ENCODE measurements around the gene SPTA1. TPM values are rescaled to one million over a fixed set of nuclear protein-coding genes. Genes with fewer than 3 reads are reported as not detected.

The SPTA1 gene
- total and polyA plus RNA-seq, 2 of the 4 experiments (the other 2 are of a cell fraction): not detected

- DNase-seq (no peak), ATAC-seq (ENCODE audit: low read depth) (no peak)
- intact Hi-C loops (cut with micrococcal nuclease) (no loop called here), dilution Hi-C loops (cut with HindIII; ENCODE audit: low sequenced_read_pairs, unreplicated experiment) (no loop called here), in situ Hi-C loops (cut with MboI; ENCODE audit: low sequenced_read_pairs) (no loop called here)
- no peak overlapping the region for H2AK5ac ChIP-seq (ENCODE audit: low read depth, low read length)
- no peaks in the 10 kb centered on the region; the same call in 1 of the 2 replicates for H3K9me3 ChIP-seq (ENCODE audit: control insufficient read depth, insufficient read depth, low read length)
- no peaks in the 10 kb centered on the region for H3K36me3 ChIP-seq (ENCODE audit: control insufficient read depth, insufficient read depth, low read length)
- no peak overlapping the region for H3K9ac ChIP-seq (ENCODE audit: low read depth, low read length)
- H2BK20ac ChIP-seq (ENCODE audit: low read depth, low read length): no peak overlapping the region
- no peaks in the 10 kb centered on the region for H3K27me3 ChIP-seq (ENCODE audit: control insufficient read depth, insufficient read depth, low read length)
- WGBS, 2 experiments (ENCODE audit: extremely low coverage in 2 of 2, insufficient read length in 1 of 2): no CpG with 5 or more reads among the region's 1 CpG
- CTCF ChIA-PET: no interaction called here
- H3K4me1 ChIP-seq (ENCODE audit: control insufficient read depth, insufficient read depth, low read length): no peaks in the 10 kb centered on the region
- H3K14ac ChIP-seq (replicated peaks; ENCODE audit: low read depth, low read length): no peak overlapping the region
- H4K91ac ChIP-seq (ENCODE audit: insufficient read depth, low read depth, low read length): no peak overlapping the region
- H2BK120ac ChIP-seq (ENCODE audit: low read depth, low read length): no peak overlapping the region
- H3K4me2 ChIP-seq (ENCODE audit: low read depth, low read length): no peak overlapping the region
- H2AFZ ChIP-seq (replicated peaks; ENCODE audit: low read length, poor library complexity): no peak overlapping the region
- H2BK15ac ChIP-seq (ENCODE audit: low read depth, low read length): no peak overlapping the region
- no peak overlapping the region for H3K56ac ChIP-seq (ENCODE audit: extremely low read depth, insufficient read depth, low read length)
- H2BK5ac ChIP-seq (ENCODE audit: low read depth, low read length, poor library complexity, severe bottlenecking): no peak overlapping the region
- no peak overlapping the region for H3K4me3 ChIP-seq (ENCODE audit: insufficient read depth, low read depth, low read length)
- H2AK9ac ChIP-seq (replicated peaks; ENCODE audit: low read depth, low read length, poor library complexity): no peak overlapping the region
- no TSS peak for BruUV-seq (replicated peaks)
- no peak overlapping the region for H3K4ac ChIP-seq (ENCODE audit: low read depth, low read length)
- H3K9me1 ChIP-seq (ENCODE audit: insufficient read depth, low read length): no peaks in the 10 kb centered on the region
- no peak overlapping the region for H3K18ac ChIP-seq (ENCODE audit: low read depth, low read length)
- no peak overlapping the region for H4K8ac ChIP-seq (ENCODE audit: low read depth in 2 of 2, low read length in 2 of 2)
- no peak overlapping the region for H4K5ac ChIP-seq (ENCODE audit: low read depth, low read length)
- no peak for TF ChIP-seq POLR2A (IDR thresholded peaks at IDR 0.05; ENCODE audit: low read depth, low read length)
- TF ChIP-seq CHD1 (IDR thresholded peaks at IDR 0.05; ENCODE audit: low read depth, low read length): no peak
- TF ChIP-seq MXI1 (IDR thresholded peaks at IDR 0.05; ENCODE audit: borderline replicate concordance, low read depth, low read length): no peak
- TF ChIP-seq RAD21 (IDR thresholded peaks at IDR 0.05; ENCODE audit: low read length): no peak
- TF ChIP-seq MAZ (IDR thresholded peaks at IDR 0.05; ENCODE audit: borderline replicate concordance, low read depth, low read length): no peak
- no peak for TF ChIP-seq SMC3 (IDR thresholded peaks at IDR 0.05; ENCODE audit: low read depth, low read length)
- TF ChIP-seq, protein P1, sequence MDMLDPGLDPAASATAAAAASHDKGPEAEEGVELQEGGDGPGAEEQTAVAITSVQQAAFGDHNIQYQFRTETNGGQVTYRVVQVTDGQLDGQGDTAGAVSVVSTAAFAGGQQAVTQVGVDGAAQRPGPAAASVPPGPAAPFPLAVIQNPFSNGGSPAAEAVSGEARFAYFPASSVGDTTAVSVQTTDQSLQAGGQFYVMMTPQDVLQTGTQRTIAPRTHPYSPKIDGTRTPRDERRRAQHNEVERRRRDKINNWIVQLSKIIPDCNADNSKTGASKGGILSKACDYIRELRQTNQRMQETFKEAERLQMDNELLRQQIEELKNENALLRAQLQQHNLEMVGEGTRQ (IDR thresholded peaks at IDR 0.05; ENCODE audit: low read depth, low read length): no peak
- TF ChIP-seq ELK1 (IDR thresholded peaks at IDR 0.05; ENCODE audit: borderline replicate concordance, low read depth, low read length): no peak
- TF ChIP-seq BHLHE40 (IDR thresholded peaks at IDR 0.05; ENCODE audit: low read depth, low read length): no peak
- TF ChIP-seq CEBPB (IDR thresholded peaks at IDR 0.05; ENCODE audit: low read depth, low read length): no peak
- TF ChIP-seq RCOR1 (IDR thresholded peaks at IDR 0.05; ENCODE audit: insufficient replicate concordance, low read length): no peak
- TF ChIP-seq FOS (IDR thresholded peaks at IDR 0.05; ENCODE audit: low read depth, low read length): no peak
- no peak for TF ChIP-seq CTCF (conservative IDR thresholded peaks at IDR 0.05; ENCODE audit: low read depth, low read length)
- TF ChIP-seq MAFK (IDR thresholded peaks at IDR 0.05; ENCODE audit: low read depth, low read length): no peak
- TF ChIP-seq RFX5 (IDR thresholded peaks at IDR 0.05; ENCODE audit: low read depth, low read length): no peak
- no peaks in the 10 kb centered on the region for H4K20me1 ChIP-seq (ENCODE audit: insufficient read depth, low read length)
- no peaks in the 10 kb centered on the region for H3K79me1 ChIP-seq (ENCODE audit: low read depth in 1 of 2, low read length in 2 of 2)
- H3K23ac ChIP-seq (ENCODE audit: low read depth, low read length): no peak overlapping the region
- no peak overlapping the region for H3K27ac ChIP-seq (ENCODE audit: insufficient read depth, low read length)
- POLR2A ChIA-PET (ENCODE audit: unreplicated experiment): no interaction called here
Measured at GRCh38 chr1:158607296-158607695, 79.2 kb downstream of the SPTA1 start.

All from IMR-90 (cell line).